HG03045 (cell line): ENCODE measurements around the gene TUT4.

Experiments
- ATAC-seq: cut with Tn5 transposase; IDR thresholded peaks from one replicate; pipeline ENCODE4 v1.9.1; 2021; ENCODE audit warnings: mild to moderate bottlenecking, moderate library complexity; ENCODE audit not compliant: unreplicated experiment

TUT4 gene

DNA sequence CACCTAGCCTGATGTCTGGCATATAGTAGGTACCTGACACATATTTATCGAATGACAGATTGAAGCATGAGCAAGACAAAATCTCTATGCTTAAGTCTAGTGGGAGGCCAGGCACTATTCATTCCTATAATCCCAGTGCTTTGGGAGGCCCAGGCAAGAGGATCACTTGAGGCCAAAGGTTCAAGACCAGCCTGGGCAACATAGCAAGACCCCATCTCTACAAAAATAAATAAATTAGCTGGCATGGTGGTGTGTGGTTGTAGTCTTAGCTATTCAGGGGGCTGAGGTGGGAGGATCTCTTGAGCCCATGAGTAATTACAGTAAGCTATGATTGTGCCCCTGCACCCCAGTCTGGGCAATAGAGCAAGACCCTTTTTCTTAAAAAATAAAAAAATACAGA, 23.2 kb upstream of the TUT4 start:
- ATAC-seq: no peak

- ATAC-seq: no peak
Observed at GRCh38 chr1:52574594-52574993, 21.7 kb upstream of the TUT4 start.

- no peak for ATAC-seq
Observed at GRCh38 chr1:52572387-52572786, 19.5 kb upstream of the TUT4 start.

- ATAC-seq: no peak
Observed at GRCh38 chr1:52571783-52572182, 18.9 kb upstream of the TUT4 start.

- ATAC-seq: no peak
Observed at GRCh38 chr1:52569449-52570210, 16.7 kb upstream of the TUT4 start.

DNA sequence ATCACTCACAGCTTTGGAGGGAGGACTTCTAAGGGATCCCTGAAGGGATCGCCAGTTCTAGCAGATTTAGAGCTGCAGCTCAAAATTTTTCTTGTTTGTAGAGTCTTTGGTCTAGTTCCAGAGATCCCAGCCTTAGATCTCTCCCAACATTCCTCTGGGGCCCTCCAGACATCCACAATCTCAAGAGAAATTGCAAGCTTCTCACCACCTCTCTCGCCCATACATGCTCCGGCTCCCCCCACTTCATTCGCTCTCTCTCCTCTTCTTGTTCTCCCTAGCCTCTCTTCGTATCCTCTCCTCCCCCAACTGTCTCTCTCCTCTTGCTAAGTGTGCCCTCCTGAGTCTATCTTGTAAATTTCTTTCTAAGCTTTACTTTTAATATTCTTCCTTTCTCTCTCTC, 15.1 kb upstream of the TUT4 start:
- ATAC-seq: no peak

- ATAC-seq: no peak
Observed at GRCh38 chr1:52562766-52563165, 9.9 kb upstream of the TUT4 start.

DNA sequence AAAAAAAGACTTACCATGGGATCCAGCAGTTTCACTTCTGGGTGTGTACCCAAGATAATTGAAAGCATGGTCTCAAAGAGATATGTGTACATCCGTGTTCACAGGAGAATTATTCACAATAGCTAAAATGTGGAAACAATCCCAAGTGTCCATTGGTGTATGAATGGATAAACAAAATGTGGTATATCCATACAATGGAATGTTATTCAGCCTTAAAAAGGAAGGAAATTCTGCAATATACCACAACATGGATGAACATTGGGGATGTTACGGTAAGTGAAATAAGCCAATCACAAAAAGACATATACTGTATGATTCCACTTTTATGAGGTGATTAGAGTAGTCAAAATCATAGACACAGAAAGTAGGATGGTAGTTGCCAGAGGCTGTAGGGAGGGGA, 7.0 kb upstream of the TUT4 start:
- ATAC-seq: no peak

DNA sequence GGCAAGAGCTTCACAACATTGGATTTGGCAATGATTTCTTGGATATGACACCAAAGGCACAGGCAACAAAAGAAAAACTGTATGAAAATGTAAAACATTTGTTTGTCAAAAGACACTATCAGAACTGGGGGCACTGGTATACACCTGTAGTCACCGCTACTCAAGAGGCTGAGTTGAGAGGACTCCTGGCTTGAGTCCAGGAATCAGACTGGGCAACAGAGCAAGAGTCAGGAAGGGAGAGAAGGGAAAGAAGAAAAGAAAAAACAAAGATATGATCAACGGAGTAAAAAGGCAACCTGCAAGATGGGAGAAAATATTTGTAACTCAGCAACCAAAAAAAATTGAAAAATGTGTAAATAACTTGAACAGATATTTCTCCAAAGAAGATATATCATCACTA, 6.0 kb upstream of the TUT4 start:
- no peak for ATAC-seq

DNA sequence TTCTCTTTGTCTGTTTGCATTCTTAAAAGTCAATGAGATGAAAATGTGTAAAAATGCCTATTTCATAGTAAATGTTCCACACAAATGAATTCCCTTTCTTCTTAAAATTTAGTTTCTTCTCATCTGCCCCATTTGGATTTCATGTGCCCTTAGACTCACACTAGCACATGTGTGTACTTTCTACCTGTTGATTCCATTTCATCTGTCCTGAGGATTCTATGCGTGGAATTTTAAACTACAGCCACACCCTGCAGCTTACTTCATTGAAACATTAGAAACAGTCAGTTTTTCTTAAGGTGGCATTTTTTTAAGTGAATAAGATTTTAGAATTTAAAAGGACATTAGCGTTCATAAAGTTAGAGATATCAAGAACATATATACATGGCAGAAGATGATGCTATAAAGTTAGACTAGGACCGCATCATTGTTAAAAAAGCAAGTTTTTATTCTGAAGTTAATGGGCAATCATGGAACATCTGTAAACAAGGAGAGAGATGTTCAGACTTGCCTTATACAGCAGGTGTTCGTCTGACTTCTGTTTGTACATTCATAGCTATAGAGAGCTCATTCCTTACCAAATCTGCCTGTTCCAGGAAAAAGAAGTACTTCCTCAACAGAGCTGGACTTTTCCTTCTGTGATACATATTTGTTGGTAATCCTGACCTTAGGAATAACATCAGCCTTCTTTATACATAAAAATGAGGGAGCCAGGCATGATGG, 3.9 kb upstream of the TUT4 start:
- ATAC-seq: no peak

DNA sequence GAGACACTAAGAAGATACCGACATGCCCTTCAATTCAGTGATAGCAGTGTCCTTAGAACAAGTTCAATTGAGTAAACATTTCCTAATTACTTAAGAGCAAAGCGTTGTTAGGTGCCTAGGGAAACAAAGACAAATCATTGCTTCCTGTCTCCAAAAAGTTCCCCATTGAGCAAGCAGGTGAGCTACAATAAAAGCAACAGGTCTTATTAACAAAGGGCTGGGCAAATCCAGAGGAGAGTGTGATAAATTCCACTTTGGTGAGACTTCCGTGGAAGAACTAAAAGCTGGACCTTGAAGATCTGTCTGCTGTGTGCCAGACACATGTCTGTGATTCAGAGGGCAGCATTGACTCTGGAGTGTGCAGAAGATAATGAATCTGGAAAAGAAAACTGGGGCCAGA, 1.9 kb upstream of the TUT4 start:
- no peak for ATAC-seq

DNA sequence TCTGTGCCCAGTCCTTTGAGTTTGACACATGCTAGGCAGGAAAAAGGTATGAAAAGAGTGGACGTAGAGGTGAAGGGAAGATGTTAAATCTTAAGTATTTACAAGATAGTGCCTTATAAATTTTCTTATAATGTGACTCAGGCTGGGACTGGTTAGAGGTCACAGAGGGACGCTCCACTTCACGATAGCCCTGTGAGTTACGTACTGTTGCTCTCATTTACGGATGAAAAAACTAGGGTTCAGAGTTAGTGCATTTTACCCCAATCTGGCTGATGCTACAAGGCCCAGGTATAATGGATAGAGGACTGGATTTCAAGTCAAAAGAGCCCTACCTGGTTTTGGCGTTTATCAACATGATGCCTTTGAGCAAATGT, 1.4 kb upstream of the TUT4 start:
- no peak for ATAC-seq

GRCh38 chr1:52553362-52554266, 722 bp upstream of the TUT4 start:
- peak; percentile 71 for ATAC-seq

GRCh38 chr1:52552236-52552504, 722 bp downstream of the TUT4 start:
- ATAC-seq: peak; percentile 41

- no peak for ATAC-seq
Observed at GRCh38 chr1:52551507-52552235, 1.2 kb downstream of the TUT4 start.

GRCh38 chr1:52550447-52550846, 2.4 kb downstream of the TUT4 start:
- ATAC-seq: no peak

GRCh38 chr1:52549267-52549666, 3.6 kb downstream of the TUT4 start:
- no peak for ATAC-seq

GRCh38 chr1:52546852-52547251, 6.0 kb downstream of the TUT4 start:
- no peak for ATAC-seq

- ATAC-seq: no peak
Observed at GRCh38 chr1:52544665-52545525, 8.0 kb downstream of the TUT4 start.

DNA sequence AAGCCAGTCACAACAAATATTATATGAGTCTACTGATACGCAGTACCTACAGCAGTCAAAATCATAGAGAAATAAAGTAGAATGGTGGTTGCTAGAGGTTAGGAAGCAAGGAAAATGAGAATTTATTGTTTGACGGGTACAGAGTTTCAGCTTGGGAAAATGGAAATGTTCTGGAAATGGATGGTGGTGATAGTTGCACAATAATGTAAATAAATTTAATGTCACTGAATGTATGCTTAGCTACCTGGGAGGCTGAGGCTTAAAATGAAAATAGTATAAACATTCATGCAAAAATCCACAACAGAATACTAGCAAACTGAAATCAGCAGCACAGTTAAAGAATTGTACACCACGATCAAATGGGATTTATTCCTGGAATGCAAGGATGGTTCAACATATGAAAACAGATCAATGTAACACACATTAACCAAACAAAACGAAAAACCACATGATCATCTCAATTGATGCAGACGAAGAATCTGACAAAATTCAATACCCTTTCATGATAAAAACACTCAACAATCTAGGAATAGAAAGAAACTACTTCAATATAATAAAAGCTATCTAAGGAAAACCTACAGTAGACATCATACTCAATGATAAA, 10.7 kb downstream of the TUT4 start:
- ATAC-seq: no peak
